Measurements from ENCODE around the gene PLEKHG4B.

GRCh38 chr5:75331-76320 is 16.3 kb upstream of the PLEKHG4B start:
- no peak for TF ChIP-seq TAF1 (IDR thresholded peaks at IDR 0.05; ENCODE audit: low read depth, low read length)
- no peak for TF ChIP-seq POLR2A (IDR thresholded peaks at IDR 0.05; ENCODE audit: low read depth, low read length)
- TF ChIP-seq POLR2AphosphoS5 (IDR thresholded peaks at IDR 0.05; ENCODE audit: low read depth, low read length), result no peak
- TF ChIP-seq POU2F2 (IDR thresholded peaks at IDR 0.05; ENCODE audit: low read depth, low read length), result no peak
- TF ChIP-seq SPI1 (IDR thresholded peaks at IDR 0.05; ENCODE audit: low read depth, low read length), result no peak
